Activated CD4-positive, alpha-beta T cell treated with anti-CD3 and anti-CD28 coated beads for 36 hours (primary cell): ENCODE data around the gene RELT. TPM values are rescaled to one million over a fixed set of nuclear protein-coding genes. Genes with fewer than 3 reads are reported as not detected.

Source experiments
- ATAC-seq: fragments of 200-7000 bp; cut with Tn5 transposase; one replicate; pipeline ENCODE4 v1.10.0; 2021; ENCODE audit warnings: mild to moderate bottlenecking, moderate library complexity
- CTCF ChIA-PET: fragments of 350-600 bp; sonication (Branson Sonifier 250); formaldehyde crosslinking; loops from one replicate; lab custom pipeline; 2021; ENCODE audit warnings: antibody characterized with exemption; lab: Charles Lee
- POLR2A ChIA-PET: fragments of 350-600 bp; sonication (Branson Sonifier 250); formaldehyde crosslinking; loops from one replicate; lab custom pipeline; 2021; ENCODE audit warnings: antibody characterized with exemption, inconsistent platforms; lab: Charles Lee
- DNase-seq: peaks from one replicate; pipeline ENCODE4 v3.0.0-alpha.2; 2020
- H3K27ac Mint-ChIP-seq: one replicate; pipeline ENCODE4 v1.8.0; 2021; ENCODE audit warnings: mixed read lengths
- H3K27me3 Mint-ChIP-seq: one replicate; pipeline ENCODE4 v1.8.0; 2021; ENCODE audit warnings: mixed read lengths
- H3K36me3 Mint-ChIP-seq: one replicate; pipeline ENCODE4 v1.8.0; 2021; ENCODE audit warnings: low read depth, mixed read lengths
- H3K4me1 Mint-ChIP-seq: one replicate; pipeline ENCODE4 v1.8.0; 2021; ENCODE audit warnings: mixed read lengths
- H3K4me3 Mint-ChIP-seq: one replicate; pipeline ENCODE4 v1.8.0; 2021; ENCODE audit warnings: mild to moderate bottlenecking, moderate library complexity, mixed read lengths
- H3K9me3 Mint-ChIP-seq: one replicate; pipeline ENCODE4 v1.8.0; 2021; ENCODE audit warnings: low read depth, mixed read lengths
- intact Hi-C, 2 experiments: fragments of 100-400 bp; cut with DNase I in 1 of 2; cut with micrococcal nuclease in 1 of 2; formaldehyde crosslinking; loops; one replicate each; pipeline versions ENCODE4 v1.14.2 to v1.15.1; 2022 to 2024; cut with DNase I, micrococcal nuclease
- total RNA-seq, 2 experiments: library from RNA; stranded (reverse); gene quantifications; one replicate each; pipeline ENCODE4 v1.2.3, GENCODE V29; 2021

The RELT gene
- total RNA-seq, 2 experiments from 2014 or later: 18.5 to 21.3 TPM

- ATAC-seq: peak; percentile 76
- POLR2A ChIA-PET: interaction anchor here (0.5 to 0.6 kb wide), 2 partner anchors 206 to 810 kb away, joined by 3 read pairs; no protein-coding TSS in a partner anchor
- intact Hi-C loops: no loop called here
- Mint-ChIP-seq H3K36me3 (no peaks in the 10 kb centered on the region), H3K9me3 (no peaks in the 10 kb centered on the region), H3K4me3 (no peak overlapping the region), H3K27me3 (no peaks in the 10 kb centered on the region), H3K4me1 (peaks cover 52% of the 10 kb centered on the region), H3K27ac (peak overlapping the region; percentile 65)
- CTCF ChIA-PET: interaction anchor here (0.6 to 2.8 kb wide), 7 partner anchors 14 to 597 kb away, joined by 3 to 12 read pairs (median 4); partner anchors contain the start of gene UCP2
- peak; percentile 56 for DNase-seq
These were observed 8.9 kb downstream of the RELT start for GRCh38 chr11:73384872-73385689.

- no peaks in the 10 kb centered on the region for H3K27me3 Mint-ChIP-seq
- H3K4me1 Mint-ChIP-seq: peaks cover 50% of the 10 kb centered on the region
- POLR2A ChIA-PET: no interaction called here
- intact Hi-C loops: no loop called here
- no peaks in the 10 kb centered on the region for H3K9me3 Mint-ChIP-seq
- ATAC-seq (no peak), DNase-seq (no peak)
- H3K36me3 Mint-ChIP-seq: no peaks in the 10 kb centered on the region
- no peak overlapping the region for H3K4me3 Mint-ChIP-seq
- H3K27ac Mint-ChIP-seq: peak overlapping the region; percentile 47
- CTCF ChIA-PET: interaction anchor here (1.5 to 2.8 kb wide), 4 partner anchors 13 to 35 kb away, joined by 3 to 12 read pairs (median 6); no protein-coding TSS in a partner anchor
These were observed 9.8 kb downstream of the RELT start for GRCh38 chr11:73386016-73386415.

GRCh38 chr11:73386546-73386945, 10.3 kb downstream of the RELT start:
- intact Hi-C loops: no loop called here
- Mint-ChIP-seq H3K9me3 (no peaks in the 10 kb centered on the region), H3K4me1 (peaks cover 47% of the 10 kb centered on the region), H3K27me3 (no peaks in the 10 kb centered on the region), H3K4me3 (no peak overlapping the region), H3K27ac (no peak overlapping the region), H3K36me3 (no peaks in the 10 kb centered on the region)
- ATAC-seq (no peak), DNase-seq (no peak)
- CTCF ChIA-PET: interaction anchor here (2.8 kb wide), 1 partner anchor 12 kb away, joined by 12 read pairs; no protein-coding TSS in a partner anchor
- POLR2A ChIA-PET: no interaction called here

GRCh38 chr11:73387594-73388264, 11.5 kb downstream of the RELT start:
- peak overlapping the region; percentile 19 for H3K27ac Mint-ChIP-seq
- CTCF ChIA-PET: interaction anchor here (0.6 to 0.9 kb wide), 2 partner anchors 10 to 37 kb away, joined by 3 to 4 read pairs; no protein-coding TSS in a partner anchor

GRCh38 chr11:73388265-73389133, 12.3 kb downstream of the RELT start:
- Mint-ChIP-seq H3K36me3 (peaks cover 4% of the 10 kb centered on the region), H3K9me3 (no peaks in the 10 kb centered on the region), H3K27ac (peak overlapping the region; percentile 19), H3K4me1 (peaks cover 32% of the 10 kb centered on the region), H3K4me3 (no peak overlapping the region), H3K27me3 (no peaks in the 10 kb centered on the region)
- no peak for ATAC-seq
- intact Hi-C loops: no loop called here
- ChIA-PET POLR2A (interaction anchor here (0.6 kb wide), 1 partner anchor 486 kb away, joined by 4 read pairs; no protein-coding TSS in a partner anchor), CTCF (interaction anchor here (0.9 kb wide), 1 partner anchor 37 kb away, joined by 3 read pairs; no protein-coding TSS in a partner anchor)
- no peak for DNase-seq

More at GRCh38 chr11:73387594-73388264, 11.5 kb downstream of the RELT start:
- DNase-seq (no peak), ATAC-seq (no peak)
- Mint-ChIP-seq H3K4me1 (peaks cover 38% of the 10 kb centered on the region), H3K36me3 (no peaks in the 10 kb centered on the region), H3K27me3 (no peaks in the 10 kb centered on the region), H3K9me3 (no peaks in the 10 kb centered on the region), H3K4me3 (no peak overlapping the region)
- intact Hi-C loops: no loop called here
- POLR2A ChIA-PET: no interaction called here

- no peaks in the 10 kb centered on the region for H3K27me3 Mint-ChIP-seq
- DNase-seq (no peak), ATAC-seq (no peak)
- intact Hi-C loops: no loop called here
- no peaks in the 10 kb centered on the region for H3K9me3 Mint-ChIP-seq
- no peak overlapping the region for H3K4me3 Mint-ChIP-seq
- CTCF ChIA-PET: interaction anchor here (1.0 kb wide), 1 partner anchor 12 kb away, joined by 3 read pairs; no protein-coding TSS in a partner anchor
- H3K27ac Mint-ChIP-seq: no peak overlapping the region
- peaks cover 26% of the 10 kb centered on the region for H3K4me1 Mint-ChIP-seq
- POLR2A ChIA-PET: interaction anchor here (0.6 kb wide), 1 partner anchor 485 kb away, joined by 4 read pairs; no protein-coding TSS in a partner anchor
- H3K36me3 Mint-ChIP-seq: peaks cover 4% of the 10 kb centered on the region
These were observed 12.9 kb downstream of the RELT start for GRCh38 chr11:73389134-73389525.

GRCh38 chr11:73389916-73390315, 13.7 kb downstream of the RELT start:
- DNase-seq (no peak), ATAC-seq (no peak)
- peaks cover 5% of the 10 kb centered on the region for H3K36me3 Mint-ChIP-seq
- ChIA-PET POLR2A (no interaction called here), CTCF (interaction anchor here (1.0 kb wide), 1 partner anchor 13 kb away, joined by 3 read pairs; no protein-coding TSS in a partner anchor)
- intact Hi-C loops: no loop called here
- H3K27me3 Mint-ChIP-seq: no peaks in the 10 kb centered on the region
- peaks cover 18% of the 10 kb centered on the region for H3K4me1 Mint-ChIP-seq
- no peak overlapping the region for H3K27ac Mint-ChIP-seq
- H3K9me3 Mint-ChIP-seq: no peaks in the 10 kb centered on the region
- no peak overlapping the region for H3K4me3 Mint-ChIP-seq

- H3K36me3 Mint-ChIP-seq: peaks cover 8% of the 10 kb centered on the region
- DNase-seq: no peak
- intact Hi-C loops: no loop called here
- peaks cover 8% of the 10 kb centered on the region for H3K4me1 Mint-ChIP-seq
- H3K4me3 Mint-ChIP-seq: no peak overlapping the region
- no peaks in the 10 kb centered on the region for H3K27me3 Mint-ChIP-seq
- no peak for ATAC-seq
- POLR2A ChIA-PET: no interaction called here
- no peak overlapping the region for H3K27ac Mint-ChIP-seq
- CTCF ChIA-PET: interaction anchor here (1.3 kb wide), 1 partner anchor 40 kb away, joined by 5 read pairs; no protein-coding TSS in a partner anchor
- no peaks in the 10 kb centered on the region for H3K9me3 Mint-ChIP-seq
These were observed 14.7 kb downstream of the RELT start for GRCh38 chr11:73390601-73391565.

- Mint-ChIP-seq H3K4me3 (no peak overlapping the region), H3K27ac (no peak overlapping the region), H3K4me1 (peaks cover 4% of the 10 kb centered on the region), H3K27me3 (no peaks in the 10 kb centered on the region), H3K9me3 (no peaks in the 10 kb centered on the region), H3K36me3 (peaks cover 8% of the 10 kb centered on the region)
- ATAC-seq (no peak), DNase-seq (no peak)
- CTCF ChIA-PET: interaction anchor here (0.7 to 1.3 kb wide), 2 partner anchors 40 to 332 kb away, joined by 3 to 5 read pairs; no protein-coding TSS in a partner anchor
- intact Hi-C loops: no loop called here
- POLR2A ChIA-PET: no interaction called here
These were observed 15.5 kb downstream of the RELT start for GRCh38 chr11:73391665-73392064.
